ENCODE data around the gene PABPC1L. TPM values are rescaled to one million over a fixed set of nuclear protein-coding genes. Genes with fewer than 3 reads are reported as not detected.
A peak's percentile ranks its signal among the peaks of the same experiment; 100 is the strongest.

Gene PABPC1L
- total and polyA plus RNA-seq, 8 donors, result 8.6 to 106 (median 27.7) TPM

GRCh38 chr20:44908987-44909871 is 631 bp upstream of the PABPC1L start:
- Histone ChIP-seq H3K27ac (peak overlapping the region in 3 of 5 donors; percentile 7 to 74 (median 38)), H3K4me1 (peaks cover 5 to 30% (median 23%) of the 10 kb centered on the region in 4 donors), H3K4me3 (peak overlapping the region; percentile 59 to 84 (median 68)), H3K36me3 (peaks cover 29 to 59% (median 56%) of the 10 kb centered on the region in 4 donors), H3K9me3 (no peaks in the 10 kb centered on the region), H3K27me3 (no peaks in the 10 kb centered on the region)
- WGBS, 5 donors, result 25 to 30% (median 28%) methylated on average over 14 of the region's 14 CpGs
- no peak for DNase-seq
- intact Hi-C loops (cut with DNase I; ENCODE audit: low total_unique reads), result no loop called here
- TF ChIP-seq EP300 (IDR thresholded peaks at IDR 0.05), result no peak
- TF ChIP-seq POLR2AphosphoS5 (IDR thresholded peaks at IDR 0.05), result no peak
- TF ChIP-seq POLR2A (IDR thresholded peaks at IDR 0.05), result no peak
- TF ChIP-seq, protein P1, sequence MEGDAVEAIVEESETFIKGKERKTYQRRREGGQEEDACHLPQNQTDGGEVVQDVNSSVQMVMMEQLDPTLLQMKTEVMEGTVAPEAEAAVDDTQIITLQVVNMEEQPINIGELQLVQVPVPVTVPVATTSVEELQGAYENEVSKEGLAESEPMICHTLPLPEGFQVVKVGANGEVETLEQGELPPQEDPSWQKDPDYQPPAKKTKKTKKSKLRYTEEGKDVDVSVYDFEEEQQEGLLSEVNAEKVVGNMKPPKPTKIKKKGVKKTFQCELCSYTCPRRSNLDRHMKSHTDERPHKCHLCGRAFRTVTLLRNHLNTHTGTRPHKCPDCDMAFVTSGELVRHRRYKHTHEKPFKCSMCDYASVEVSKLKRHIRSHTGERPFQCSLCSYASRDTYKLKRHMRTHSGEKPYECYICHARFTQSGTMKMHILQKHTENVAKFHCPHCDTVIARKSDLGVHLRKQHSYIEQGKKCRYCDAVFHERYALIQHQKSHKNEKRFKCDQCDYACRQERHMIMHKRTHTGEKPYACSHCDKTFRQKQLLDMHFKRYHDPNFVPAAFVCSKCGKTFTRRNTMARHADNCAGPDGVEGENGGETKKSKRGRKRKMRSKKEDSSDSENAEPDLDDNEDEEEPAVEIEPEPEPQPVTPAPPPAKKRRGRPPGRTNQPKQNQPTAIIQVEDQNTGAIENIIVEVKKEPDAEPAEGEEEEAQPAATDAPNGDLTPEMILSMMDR (IDR thresholded peaks at IDR 0.05), result no peak

- Histone ChIP-seq H3K4me3 (peak overlapping the region; percentile 59 to 84 (median 68)), H3K36me3 (peaks cover 14 to 49% (median 41%) of the 10 kb centered on the region in 4 donors), H3K27ac (no peak overlapping the region), H3K4me1 (peaks cover 5 to 30% (median 23%) of the 10 kb centered on the region in 4 donors), H3K9me3 (no peaks in the 10 kb centered on the region), H3K27me3 (no peaks in the 10 kb centered on the region)
- 58 to 68% (median 67%) methylated on average over 17 of the region's 17 CpGs for WGBS, 5 donors
- TF ChIP-seq, protein P1 (IDR thresholded peaks at IDR 0.05), result no peak
- TF ChIP-seq EP300 (IDR thresholded peaks at IDR 0.05) (no peak), POLR2AphosphoS5 (IDR thresholded peaks at IDR 0.05) (no peak), POLR2A (IDR thresholded peaks at IDR 0.05) (no peak)
- no peak for DNase-seq
- intact Hi-C loops (cut with DNase I; ENCODE audit: low total_unique reads), result no loop called here
Measured at GRCh38 chr20:44910690-44911262, 916 bp downstream of the PABPC1L start.

- DNase-seq, result peak; percentile 67 to 77
- H3K9me3 ChIP-seq, result no peaks in the 10 kb centered on the region
- H3K36me3 ChIP-seq, result peaks cover 12 to 49% (median 38%) of the 10 kb centered on the region in 4 donors
- intact Hi-C loops (cut with DNase I; ENCODE audit: low total_unique reads), result no loop called here
- TF ChIP-seq, protein P1 (IDR thresholded peaks at IDR 0.05), result peak in 4 of 7 experiments; percentile 7 to 44 (median 20)
- TF ChIP-seq POLR2AphosphoS5 (IDR thresholded peaks at IDR 0.05) (peak in 1 of 3 donors; percentile 61), EP300 (IDR thresholded peaks at IDR 0.05) (no peak), POLR2A (IDR thresholded peaks at IDR 0.05) (no peak)
- WGBS, 5 donors, result 50 to 61% (median 52%) methylated on average over 18 to 21 of the region's 21 CpGs
- no peak overlapping the region for H3K27ac ChIP-seq
- no peak overlapping the region for H3K4me3 ChIP-seq
- H3K4me1 ChIP-seq, result peaks cover 5 to 30% (median 23%) of the 10 kb centered on the region in 4 donors
- H3K27me3 ChIP-seq, result no peaks in the 10 kb centered on the region
Measured at GRCh38 chr20:44911264-44911921, 1.5 kb downstream of the PABPC1L start.

- intact Hi-C loops (cut with DNase I; ENCODE audit: low total_unique reads), result no loop called here
- 72 to 89% (median 78%) methylated on average over 2 of the region's 2 CpGs for WGBS, 5 donors
- TF ChIP-seq, protein P1 (IDR thresholded peaks at IDR 0.05), result no peak
- no peak for TF ChIP-seq POLR2A (IDR thresholded peaks at IDR 0.05)
- TF ChIP-seq EP300 (IDR thresholded peaks at IDR 0.05), result no peak
- TF ChIP-seq POLR2AphosphoS5 (IDR thresholded peaks at IDR 0.05), result no peak
Measured at GRCh38 chr20:44912189-44912588, 2.3 kb downstream of the PABPC1L start.

More at GRCh38 chr20:44912189-44912588, 2.3 kb downstream of the PABPC1L start:
- Histone ChIP-seq H3K36me3 (peaks cover 6 to 48% (median 37%) of the 10 kb centered on the region in 4 donors), H3K4me1 (peaks cover 5 to 30% (median 23%) of the 10 kb centered on the region in 4 donors), H3K27ac (no peak overlapping the region), H3K27me3 (no peaks in the 10 kb centered on the region), H3K9me3 (no peaks in the 10 kb centered on the region), H3K4me3 (no peak overlapping the region)
- no peak for DNase-seq
